ENCODE measurements around the gene CACNA1A. TPM values are rescaled to one million over a fixed set of nuclear protein-coding genes. Genes with fewer than 3 reads are reported as not detected.

Gene CACNA1A
- total RNA-seq, 6 experiments from 2014 or later, result 0.11 TPM; not detected in 5

DNA sequence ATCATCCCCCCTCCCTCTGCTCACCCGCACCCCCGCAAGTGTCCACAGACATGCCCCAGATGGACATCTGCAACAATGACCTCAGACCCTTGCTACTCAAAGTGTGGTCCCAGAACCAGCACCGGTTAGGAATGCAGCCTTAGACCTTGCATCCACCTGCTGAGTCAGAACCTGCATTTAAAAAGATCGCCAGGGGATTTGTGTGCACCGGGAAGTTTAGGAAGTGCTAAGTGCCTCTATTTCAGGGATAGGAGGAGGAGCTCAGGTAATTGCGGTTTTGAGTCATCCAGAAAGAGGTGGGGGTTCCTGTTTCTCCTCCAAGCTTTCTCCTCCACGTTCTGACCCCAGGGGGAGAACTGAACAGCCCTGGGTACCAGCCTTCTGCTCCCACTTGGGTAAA lies 46.2 kb downstream of the CACNA1A start:
- Histone ChIP-seq H3K4me1 (no peaks in the 10 kb centered on the region), H3K4me3 (no peak overlapping the region), H3K27ac (no peak overlapping the region), H3K36me3 (no peaks in the 10 kb centered on the region), H3K9me3 (no peaks in the 10 kb centered on the region), H3K27me3 (no peaks in the 10 kb centered on the region)
- ATAC-seq (no peak), DNase-seq (no peak)
- TF ChIP-seq, protein P1, sequence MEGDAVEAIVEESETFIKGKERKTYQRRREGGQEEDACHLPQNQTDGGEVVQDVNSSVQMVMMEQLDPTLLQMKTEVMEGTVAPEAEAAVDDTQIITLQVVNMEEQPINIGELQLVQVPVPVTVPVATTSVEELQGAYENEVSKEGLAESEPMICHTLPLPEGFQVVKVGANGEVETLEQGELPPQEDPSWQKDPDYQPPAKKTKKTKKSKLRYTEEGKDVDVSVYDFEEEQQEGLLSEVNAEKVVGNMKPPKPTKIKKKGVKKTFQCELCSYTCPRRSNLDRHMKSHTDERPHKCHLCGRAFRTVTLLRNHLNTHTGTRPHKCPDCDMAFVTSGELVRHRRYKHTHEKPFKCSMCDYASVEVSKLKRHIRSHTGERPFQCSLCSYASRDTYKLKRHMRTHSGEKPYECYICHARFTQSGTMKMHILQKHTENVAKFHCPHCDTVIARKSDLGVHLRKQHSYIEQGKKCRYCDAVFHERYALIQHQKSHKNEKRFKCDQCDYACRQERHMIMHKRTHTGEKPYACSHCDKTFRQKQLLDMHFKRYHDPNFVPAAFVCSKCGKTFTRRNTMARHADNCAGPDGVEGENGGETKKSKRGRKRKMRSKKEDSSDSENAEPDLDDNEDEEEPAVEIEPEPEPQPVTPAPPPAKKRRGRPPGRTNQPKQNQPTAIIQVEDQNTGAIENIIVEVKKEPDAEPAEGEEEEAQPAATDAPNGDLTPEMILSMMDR (IDR thresholded peaks at IDR 0.05), result no peak
- TF ChIP-seq POLR2A (IDR thresholded peaks at IDR 0.05), result no peak
- WGBS (ENCODE audit: insufficient coverage, low coverage, low lambda C conversion rate, missing lambda C conversion rate), result 17% methylated on average over 7 of the region's 7 CpGs
- intact Hi-C loops (cut with DNase I), result no loop called here

DNA sequence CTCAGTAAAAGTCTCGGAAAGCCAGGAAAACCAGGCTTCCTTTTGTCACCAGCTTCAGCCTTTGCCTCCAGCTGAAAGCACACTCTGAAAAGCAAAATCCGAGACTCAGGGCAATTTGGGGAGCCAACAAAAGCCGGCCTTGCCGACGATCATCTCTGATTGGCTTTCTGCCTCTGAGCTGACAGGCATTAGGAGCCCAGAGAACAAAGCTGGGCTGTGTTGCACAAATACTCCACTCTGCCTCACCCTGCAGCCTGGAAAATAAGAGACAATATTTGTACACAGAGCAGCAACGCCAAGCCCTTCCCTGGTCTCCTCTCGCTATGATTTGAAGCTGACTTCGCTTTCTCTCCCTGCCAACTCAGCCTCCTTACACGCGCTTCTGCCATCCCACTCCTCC lies 46.9 kb downstream of the CACNA1A start:
- H3K36me3 ChIP-seq, result no peaks in the 10 kb centered on the region
- DNase-seq, result no peak
- H3K27ac ChIP-seq, result no peak overlapping the region
- no peaks in the 10 kb centered on the region for H3K27me3 ChIP-seq
- no peak for ATAC-seq
- no peak overlapping the region for H3K4me3 ChIP-seq
- H3K9me3 ChIP-seq, result no peaks in the 10 kb centered on the region
- intact Hi-C loops (cut with DNase I), result no loop called here
- H3K4me1 ChIP-seq, result no peaks in the 10 kb centered on the region
- WGBS (ENCODE audit: insufficient coverage, low coverage, low lambda C conversion rate, missing lambda C conversion rate), result 22% methylated on average over 7 of the region's 10 CpGs
- no peak for TF ChIP-seq POLR2A (IDR thresholded peaks at IDR 0.05)
- TF ChIP-seq, protein P1 (IDR thresholded peaks at IDR 0.05), result no peak

DNA sequence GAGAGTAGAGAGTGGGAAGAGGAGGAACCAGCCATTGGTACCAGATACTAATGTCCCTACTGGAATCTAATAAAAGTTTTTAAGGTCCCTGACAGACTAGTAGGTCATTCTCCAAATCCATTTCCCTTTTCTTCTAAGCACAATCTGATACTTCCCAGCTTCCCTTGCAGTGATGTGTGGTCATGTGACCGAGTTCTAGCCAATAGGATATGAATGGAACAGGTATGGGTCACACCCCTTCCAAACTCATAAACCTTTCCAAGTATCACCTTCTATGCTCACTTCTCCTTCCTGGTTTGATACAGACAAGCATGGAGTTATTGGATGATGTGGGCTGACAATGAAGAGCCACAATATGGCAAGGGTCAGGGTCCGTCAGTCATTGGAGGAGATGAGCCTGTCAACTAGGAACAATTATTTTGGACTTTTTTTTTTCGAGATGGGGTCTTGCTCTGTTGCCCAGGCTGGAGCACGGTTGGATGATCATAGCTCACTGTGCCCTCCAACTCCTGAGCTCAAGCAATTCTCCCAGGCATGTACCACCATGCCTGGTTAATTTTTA lies 54.8 kb downstream of the CACNA1A start:
- Histone ChIP-seq H3K36me3 (no peaks in the 10 kb centered on the region), H3K9me3 (peaks cover 0 to 3% (median 0%) of the 10 kb centered on the region in 4 donors), H3K27ac (no peak overlapping the region), H3K4me3 (no peak overlapping the region), H3K27me3 (no peaks in the 10 kb centered on the region), H3K4me1 (no peaks in the 10 kb centered on the region)
- DNase-seq, result no peak
- 48% methylated on average over 4 of the region's 4 CpGs for WGBS (ENCODE audit: insufficient coverage, low coverage, low lambda C conversion rate, missing lambda C conversion rate)
- ATAC-seq, result no peak
- TF ChIP-seq POLR2A (IDR thresholded peaks at IDR 0.05), result no peak
- TF ChIP-seq, protein P1 (IDR thresholded peaks at IDR 0.05), result no peak
- intact Hi-C loops (cut with DNase I), result no loop called here

DNA sequence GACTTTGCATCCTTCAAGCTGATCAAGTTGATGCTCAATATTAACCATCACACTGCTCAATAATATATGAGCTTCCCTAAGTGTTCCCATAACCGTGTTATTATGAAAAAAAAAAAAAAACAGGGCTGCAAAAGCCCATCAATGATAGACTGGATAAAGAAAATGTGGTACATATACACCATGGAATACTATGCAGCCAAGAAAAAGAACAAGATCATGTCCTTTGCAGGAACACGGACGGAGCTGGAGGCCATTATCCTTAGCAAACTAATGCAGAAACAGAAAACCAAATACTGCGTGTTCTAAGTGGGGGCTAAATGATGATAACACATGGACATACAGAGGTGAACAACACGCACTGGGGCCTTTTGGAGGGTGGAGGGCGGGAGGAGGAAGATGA lies 58.3 kb downstream of the CACNA1A start:
- 61% methylated on average over 6 of the region's 6 CpGs for WGBS (ENCODE audit: insufficient coverage, low coverage, low lambda C conversion rate, missing lambda C conversion rate)
- intact Hi-C loops (cut with DNase I), result no loop called here
- H3K4me3 ChIP-seq, result no peak overlapping the region

More for the DNA sequence above, 58.3 kb downstream of the CACNA1A start:
- no peak for TF ChIP-seq POLR2A (IDR thresholded peaks at IDR 0.05)
- TF ChIP-seq, protein P1 (IDR thresholded peaks at IDR 0.05), result no peak
- H3K9me3 ChIP-seq, result peaks cover 0 to 3% (median 0%) of the 10 kb centered on the region in 4 donors
- H3K36me3 ChIP-seq, result no peaks in the 10 kb centered on the region
- no peaks in the 10 kb centered on the region for H3K27me3 ChIP-seq
- ATAC-seq (no peak), DNase-seq (no peak)
- no peaks in the 10 kb centered on the region for H3K4me1 ChIP-seq
- H3K27ac ChIP-seq, result no peak overlapping the region
